ENCODE data around the gene CGB1. TPM values are rescaled to one million over a fixed set of nuclear protein-coding genes. Genes with fewer than 3 reads are reported as not detected.
"Not testable (repeated sequence)": the region's sequence is repeated elsewhere in the genome, so short reads cannot be mapped to it uniquely, and the experiment has no call there.

The CGB1 gene
- total RNA-seq, 1 donor from 2014 or later: not detected

- peak in 1 of 2 donors; percentile 49 for DNase-seq (ENCODE audit: low read depth in 2 of 2)
Observed at GRCh38 chr19:49058562-49058961, 21.9 kb upstream of the CGB1 start.

- peak; percentile 25 to 33 for DNase-seq (ENCODE audit: low read depth in 2 of 2)
Observed at GRCh38 chr19:49057636-49058234, 21.0 kb upstream of the CGB1 start, which contains the start of gene CGB7. CGB7 (minus strand) TSS chr19:49057749; CDS start chr19:49055375, 2,374 bp downstream.

GRCh38 chr19:49056902-49057596 lies 20.4 kb upstream of the CGB1 start:
- DNase-seq (ENCODE audit: low read depth in 2 of 2): not testable (repeated sequence)

GRCh38 chr19:49056101-49056901 lies 19.6 kb upstream of the CGB1 start:
- DNase-seq (ENCODE audit: low read depth in 2 of 2): peak; percentile 37 to 65

GRCh38 chr19:49050376-49051033 lies 13.8 kb upstream of the CGB1 start:
- not testable (repeated sequence) for DNase-seq (ENCODE audit: low read depth in 2 of 2)

- DNase-seq (ENCODE audit: low read depth in 2 of 2): not testable (repeated sequence)
Observed at GRCh38 chr19:49049834-49050233, 13.1 kb upstream of the CGB1 start.

- not testable (repeated sequence) for DNase-seq (ENCODE audit: low read depth in 2 of 2)
Observed at GRCh38 chr19:49049011-49049410, 12.3 kb upstream of the CGB1 start, which contains the start of gene CGB8. CGB8 (minus strand) TSS chr19:49049111; CDS start chr19:49048739, 372 bp downstream.

- DNase-seq (ENCODE audit: low read depth in 2 of 2): not testable (repeated sequence)
Observed at GRCh38 chr19:49043548-49043947, 6.9 kb upstream of the CGB1 start, which contains the start of gene CGB5. CGB5 (plus strand) TSS chr19:49043848; CDS start chr19:49044210, 362 bp downstream.

- not testable (repeated sequence) for DNase-seq (ENCODE audit: low read depth in 2 of 2)
Observed at GRCh38 chr19:49042666-49043065, 6.0 kb upstream of the CGB1 start.

- DNase-seq (ENCODE audit: low read depth in 2 of 2): no peak
Observed at GRCh38 chr19:49042177-49042576, 5.5 kb upstream of the CGB1 start.

- DNase-seq (ENCODE audit: low read depth in 2 of 2): not testable (repeated sequence)
Observed at GRCh38 chr19:49039736-49040135, 3.0 kb upstream of the CGB1 start.

GRCh38 chr19:49038557-49039276 lies 2.0 kb upstream of the CGB1 start:
- DNase-seq (ENCODE audit: low read depth in 2 of 2): peak in 1 of 2 donors; percentile 53

- not testable (repeated sequence) for DNase-seq (ENCODE audit: low read depth in 2 of 2)
Observed at GRCh38 chr19:49038111-49038510, 1.4 kb upstream of the CGB1 start.

GRCh38 chr19:49031642-49032301 lies 4.9 kb downstream of the CGB1 start, which contains the start of gene CGB2:
CGB2 (plus strand) TSS chr19:49031890; CDS start chr19:49032096, 206 bp downstream.
- DNase-seq (ENCODE audit: low read depth in 2 of 2): peak in 1 of 2 donors; percentile 19

GRCh38 chr19:49030323-49030722 lies 6.4 kb downstream of the CGB1 start:
- not testable (repeated sequence) for DNase-seq (ENCODE audit: low read depth in 2 of 2)

GRCh38 chr19:49029749-49030148 lies 6.9 kb downstream of the CGB1 start:
- DNase-seq (ENCODE audit: low read depth in 2 of 2): not testable (repeated sequence)

- DNase-seq (ENCODE audit: low read depth in 2 of 2): not testable (repeated sequence)
Observed at GRCh38 chr19:49028686-49029085, 8.0 kb downstream of the CGB1 start.

GRCh38 chr19:49025599-49025998 lies 11.1 kb downstream of the CGB1 start:
- DNase-seq (ENCODE audit: low read depth in 2 of 2): not testable (repeated sequence)

GRCh38 chr19:49025088-49025487 lies 11.6 kb downstream of the CGB1 start:
- DNase-seq (ENCODE audit: low read depth in 2 of 2): not testable (repeated sequence)

- not testable (repeated sequence) for DNase-seq (ENCODE audit: low read depth in 2 of 2)
Observed at GRCh38 chr19:49024233-49024632, 12.5 kb downstream of the CGB1 start, which contains the start of gene CGB3. CGB3 (minus strand) TSS chr19:49024333; CDS start chr19:49023971, 362 bp downstream.

Measured in lung microvascular endothelial cell (primary cell).